HepG2 (cell line): ENCODE results near the gene B4GALT3. TPM values are rescaled to one million over a fixed set of nuclear protein-coding genes. Genes with fewer than 3 reads are reported as not detected.
A peak's percentile ranks its signal among the peaks of the same experiment; 100 is the strongest.

ENCODE experiments used
- DNMT1 ChIP-seq: sonication (generic); formaldehyde crosslinking; IDR thresholded peaks from 2 replicates; pipeline ENCODE4 v1.5.1; 2020; ENCODE audit warnings: mild to moderate bottlenecking, missing genetic modification reagents
- DPF2 ChIP-seq: sonication (generic); formaldehyde crosslinking; IDR thresholded peaks from 2 replicates; pipeline ENCODE4 v1.4.0; 2020; ENCODE audit warnings: mild to moderate bottlenecking, low read depth, missing genetic modification reagents, borderline replicate concordance
- GABPB1 ChIP-seq: IDR thresholded peaks from 2 replicates; pipeline ENCODE4 v1.6.1; 2016; ENCODE audit warnings: mild to moderate bottlenecking, missing genetic modification reagents, moderate library complexity, missing compliant biosample characterization
- GZF1 ChIP-seq: sonication (generic); formaldehyde crosslinking; IDR thresholded peaks from 2 replicates; pipeline ENCODE4 v1.5.1; 2020; ENCODE audit warnings: mild to moderate bottlenecking, missing genetic modification reagents
- HES4 ChIP-seq: sonication (generic); formaldehyde crosslinking; IDR thresholded peaks from 2 replicates; pipeline ENCODE4 v1.9.0; 2021; ENCODE audit warnings: mild to moderate bottlenecking, missing genetic modification reagents, borderline replicate concordance
- HMGA1 ChIP-seq: sonication (generic); formaldehyde crosslinking; conservative IDR thresholded peaks from 2 replicates; pipeline ENCODE4 v1.4.0; 2020; ENCODE audit warnings: missing genetic modification reagents
- MATR3 ChIP-seq: sonication (generic); formaldehyde crosslinking; IDR thresholded peaks from 2 replicates; pipeline ENCODE4 v1.4.0; 2020; ENCODE audit warnings: missing genetic modification reagents
- NFE2 ChIP-seq: sonication (generic); formaldehyde crosslinking; IDR thresholded peaks from 2 replicates; pipeline ENCODE4 v1.4.0; 2020; ENCODE audit warnings: missing genetic modification reagents
- ZFYVE20 ChIP-seq: sonication (generic); formaldehyde crosslinking; IDR thresholded peaks from 2 replicates; pipeline ENCODE4 v1.8.0; 2023; ENCODE audit warnings: low read depth, mild to moderate bottlenecking, moderate library complexity, missing genetic modification reagents, borderline replicate concordance
- ZNF10 ChIP-seq: sonication (generic); formaldehyde crosslinking; IDR thresholded peaks from 2 replicates; pipeline ENCODE4 v1.4.0; 2020; ENCODE audit warnings: mild to moderate bottlenecking, low read depth, missing genetic modification reagents, borderline replicate concordance
- ZNF256 ChIP-seq: sonication (generic); formaldehyde crosslinking; conservative IDR thresholded peaks from 2 replicates; pipeline ENCODE4 v1.4.0; 2020; ENCODE audit warnings: missing genetic modification reagents
- ZNF607 ChIP-seq: sonication (generic); formaldehyde crosslinking; IDR thresholded peaks from 2 replicates; pipeline ENCODE4 v1.5.1; 2020; ENCODE audit warnings: missing genetic modification reagents, mild to moderate bottlenecking, borderline replicate concordance
- ZNF703 ChIP-seq: sonication (generic); formaldehyde crosslinking; IDR thresholded peaks from 2 replicates; pipeline ENCODE4 v1.5.1; 2020; ENCODE audit warnings: missing genetic modification reagents, mild to moderate bottlenecking, moderate library complexity, borderline replicate concordance
- ZNF720 ChIP-seq: sonication (generic); formaldehyde crosslinking; IDR thresholded peaks from 2 replicates; pipeline ENCODE4 v1.4.0; 2020; ENCODE audit warnings: missing genetic modification reagents
- ZNF816 ChIP-seq: sonication (generic); formaldehyde crosslinking; IDR thresholded peaks from 2 replicates; pipeline ENCODE4 v1.8.0; 2022; ENCODE audit warnings: missing genetic modification reagents, mild to moderate bottlenecking, borderline replicate concordance
- ZNF850 ChIP-seq: sonication (generic); formaldehyde crosslinking; conservative IDR thresholded peaks from 2 replicates; pipeline ENCODE4 v1.9.0; 2021; ENCODE audit warnings: mild to moderate bottlenecking, missing genetic modification reagents
- polyA plus RNA-seq, 8 experiments: library from polyadenylated mRNA; depleted of rRNA in 3 of 8; stranded (reverse) in 7 of 8; unstranded in 1 of 8; fragments of >200 nt; fragmentation: Illumina TruSeq in 4 of 8; extraction: Trizol in 4 of 8; gene quantifications; 2 replicates each; pipeline versions ENCODE4 v1.2.1 to v1.2.3, GENCODE V29; 2011 to 2016; ENCODE audit warnings: low read depth in 4 of 8, missing spikeins in 1 of 8, mixed read lengths in 1 of 8; ENCODE audit not compliant: insufficient read depth in 1 of 8
- total RNA-seq, 5 experiments: library from RNA; depleted of rRNA; stranded (reverse); fragments of >200 nt; fragmentation: Illumina TruSeq; extraction: Trizol; gene quantifications; 2 replicates each; pipeline ENCODE4 v1.2.3, GENCODE V29; 2016; ENCODE audit warnings: low read depth in 1 of 5
- TF ChIP-seq, protein P1 (sequence below): sonication (generic); formaldehyde crosslinking; IDR thresholded peaks from 2 replicates; pipeline ENCODE4 v1.4.0; 2020; ENCODE audit warnings: mild to moderate bottlenecking, missing genetic modification reagents
- TF ChIP-seq, protein P2 (sequence below): sonication (generic); formaldehyde crosslinking; IDR thresholded peaks from 2 replicates; pipeline ENCODE4 v1.8.0; 2022; ENCODE audit warnings: mild to moderate bottlenecking, missing genetic modification reagents, moderate library complexity
- TF ChIP-seq, protein P3 (sequence below): sonication (generic); formaldehyde crosslinking; IDR thresholded peaks from 2 replicates; pipeline ENCODE4 v1.4.0; 2020; ENCODE audit warnings: missing genetic modification reagents, borderline replicate concordance
- TF ChIP-seq, protein P4 (sequence below): sonication (generic); formaldehyde crosslinking; IDR thresholded peaks from 2 replicates; pipeline ENCODE4 v1.8.1; 2023; ENCODE audit warnings: mild to moderate bottlenecking, missing genetic modification reagents
- TF ChIP-seq, protein P5 (sequence below): sonication (generic); formaldehyde crosslinking; IDR thresholded peaks from 2 replicates; pipeline ENCODE4 v1.4.0; 2020; ENCODE audit warnings: missing genetic modification reagents

The B4GALT3 gene
- total and polyA plus RNA-seq, 2 of the 13 experiments (the other 11 are each of a cell fraction or from before 2014, with no cell fraction given), result 35.6 to 40.4 TPM

DNA sequence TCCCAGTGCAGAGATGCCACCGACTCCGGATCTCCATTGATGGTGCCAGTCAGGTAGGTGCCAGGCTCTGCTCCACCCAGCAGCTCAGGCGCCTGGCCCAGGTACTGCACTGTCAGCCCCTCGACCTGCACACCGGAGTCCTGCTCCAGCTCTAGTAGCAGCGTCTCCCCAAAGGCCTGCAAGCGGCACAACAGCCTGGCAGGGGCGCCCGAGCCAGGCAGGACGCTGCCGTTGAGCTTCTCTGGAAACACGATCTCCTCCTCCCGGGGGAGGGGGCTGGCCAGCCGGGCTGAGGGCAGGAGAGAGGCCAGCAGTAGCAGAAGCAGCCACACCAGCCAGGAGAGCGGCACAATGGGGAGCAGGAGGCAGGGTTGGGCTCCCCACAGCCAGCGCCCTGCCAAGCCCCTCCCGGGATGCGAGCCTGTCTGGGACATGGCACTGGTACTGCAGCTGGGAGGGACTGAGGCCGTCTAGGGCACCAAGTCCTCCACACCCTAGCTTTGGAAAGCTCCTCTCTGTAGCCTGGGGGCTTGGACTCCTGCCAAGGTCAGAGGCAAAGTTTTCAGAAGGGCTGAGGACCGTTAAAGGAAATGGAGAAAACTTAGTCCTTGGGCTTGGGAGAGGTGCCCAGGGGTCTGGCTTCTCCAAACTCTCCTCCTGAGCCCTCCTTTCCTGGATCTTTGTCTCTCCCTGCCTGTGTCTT, 21.0 kb upstream of the B4GALT3 start (continued):
- TF ChIP-seq, protein P1, sequence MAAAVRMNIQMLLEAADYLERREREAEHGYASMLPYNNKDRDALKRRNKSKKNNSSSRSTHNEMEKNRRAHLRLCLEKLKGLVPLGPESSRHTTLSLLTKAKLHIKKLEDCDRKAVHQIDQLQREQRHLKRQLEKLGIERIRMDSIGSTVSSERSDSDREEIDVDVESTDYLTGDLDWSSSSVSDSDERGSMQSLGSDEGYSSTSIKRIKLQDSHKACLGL (CRISPR knock-in tag), result peak; percentile 62; the same call in 1 of the 2 replicates
- TF ChIP-seq MATR3 (CRISPR knock-in tag) (no peak), HMGA1 (CRISPR knock-in tag) (no peak), ZFYVE20 (CRISPR knock-in tag) (no peak), ZNF607 (CRISPR knock-in tag) (peak; percentile 50; the same call in 1 of the 2 replicates), GABPB1 (CRISPR knock-in tag) (peak; percentile 38; the same call in 1 of the 2 replicates), NFE2 (CRISPR knock-in tag) (no peak), DNMT1 (CRISPR knock-in tag) (no peak), DPF2 (no peak), ZNF850 (CRISPR knock-in tag) (no peak), HES4 (CRISPR knock-in tag) (no peak), ZNF10 (CRISPR knock-in tag) (no peak), GZF1 (CRISPR knock-in tag) (no peak), ZNF703 (CRISPR knock-in tag) (no peak), ZNF816 (no peak), ZNF720 (CRISPR knock-in tag) (no peak), ZNF256 (CRISPR knock-in tag) (no peak)
- TF ChIP-seq, protein P2, sequence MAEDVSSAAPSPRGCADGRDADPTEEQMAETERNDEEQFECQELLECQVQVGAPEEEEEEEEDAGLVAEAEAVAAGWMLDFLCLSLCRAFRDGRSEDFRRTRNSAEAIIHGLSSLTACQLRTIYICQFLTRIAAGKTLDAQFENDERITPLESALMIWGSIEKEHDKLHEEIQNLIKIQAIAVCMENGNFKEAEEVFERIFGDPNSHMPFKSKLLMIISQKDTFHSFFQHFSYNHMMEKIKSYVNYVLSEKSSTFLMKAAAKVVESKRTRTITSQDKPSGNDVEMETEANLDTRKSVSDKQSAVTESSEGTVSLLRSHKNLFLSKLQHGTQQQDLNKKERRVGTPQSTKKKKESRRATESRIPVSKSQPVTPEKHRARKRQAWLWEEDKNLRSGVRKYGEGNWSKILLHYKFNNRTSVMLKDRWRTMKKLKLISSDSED (CRISPR knock-in tag), result no peak
- TF ChIP-seq, protein P3, sequence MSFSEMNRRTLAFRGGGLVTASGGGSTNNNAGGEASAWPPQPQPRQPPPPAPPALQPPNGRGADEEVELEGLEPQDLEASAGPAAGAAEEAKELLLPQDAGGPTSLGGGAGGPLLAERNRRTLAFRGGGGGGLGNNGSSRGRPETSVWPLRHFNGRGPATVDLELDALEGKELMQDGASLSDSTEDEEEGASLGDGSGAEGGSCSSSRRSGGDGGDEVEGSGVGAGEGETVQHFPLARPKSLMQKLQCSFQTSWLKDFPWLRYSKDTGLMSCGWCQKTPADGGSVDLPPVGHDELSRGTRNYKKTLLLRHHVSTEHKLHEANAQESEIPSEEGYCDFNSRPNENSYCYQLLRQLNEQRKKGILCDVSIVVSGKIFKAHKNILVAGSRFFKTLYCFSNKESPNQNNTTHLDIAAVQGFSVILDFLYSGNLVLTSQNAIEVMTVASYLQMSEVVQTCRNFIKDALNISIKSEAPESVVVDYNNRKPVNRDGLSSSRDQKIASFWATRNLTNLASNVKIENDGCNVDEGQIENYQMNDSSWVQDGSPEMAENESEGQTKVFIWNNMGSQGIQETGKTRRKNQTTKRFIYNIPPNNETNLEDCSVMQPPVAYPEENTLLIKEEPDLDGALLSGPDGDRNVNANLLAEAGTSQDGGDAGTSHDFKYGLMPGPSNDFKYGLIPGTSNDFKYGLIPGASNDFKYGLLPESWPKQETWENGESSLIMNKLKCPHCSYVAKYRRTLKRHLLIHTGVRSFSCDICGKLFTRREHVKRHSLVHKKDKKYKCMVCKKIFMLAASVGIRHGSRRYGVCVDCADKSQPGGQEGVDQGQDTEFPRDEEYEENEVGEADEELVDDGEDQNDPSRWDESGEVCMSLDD (CRISPR knock-in tag), result no peak
- TF ChIP-seq, protein P4, sequence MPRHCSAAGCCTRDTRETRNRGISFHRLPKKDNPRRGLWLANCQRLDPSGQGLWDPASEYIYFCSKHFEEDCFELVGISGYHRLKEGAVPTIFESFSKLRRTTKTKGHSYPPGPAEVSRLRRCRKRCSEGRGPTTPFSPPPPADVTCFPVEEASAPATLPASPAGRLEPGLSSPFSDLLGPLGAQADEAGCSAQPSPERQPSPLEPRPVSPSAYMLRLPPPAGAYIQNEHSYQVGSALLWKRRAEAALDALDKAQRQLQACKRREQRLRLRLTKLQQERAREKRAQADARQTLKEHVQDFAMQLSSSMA (CRISPR knock-in tag), result peak; percentile 31; the same call in 1 of the 2 replicates
- TF ChIP-seq, protein P5, sequence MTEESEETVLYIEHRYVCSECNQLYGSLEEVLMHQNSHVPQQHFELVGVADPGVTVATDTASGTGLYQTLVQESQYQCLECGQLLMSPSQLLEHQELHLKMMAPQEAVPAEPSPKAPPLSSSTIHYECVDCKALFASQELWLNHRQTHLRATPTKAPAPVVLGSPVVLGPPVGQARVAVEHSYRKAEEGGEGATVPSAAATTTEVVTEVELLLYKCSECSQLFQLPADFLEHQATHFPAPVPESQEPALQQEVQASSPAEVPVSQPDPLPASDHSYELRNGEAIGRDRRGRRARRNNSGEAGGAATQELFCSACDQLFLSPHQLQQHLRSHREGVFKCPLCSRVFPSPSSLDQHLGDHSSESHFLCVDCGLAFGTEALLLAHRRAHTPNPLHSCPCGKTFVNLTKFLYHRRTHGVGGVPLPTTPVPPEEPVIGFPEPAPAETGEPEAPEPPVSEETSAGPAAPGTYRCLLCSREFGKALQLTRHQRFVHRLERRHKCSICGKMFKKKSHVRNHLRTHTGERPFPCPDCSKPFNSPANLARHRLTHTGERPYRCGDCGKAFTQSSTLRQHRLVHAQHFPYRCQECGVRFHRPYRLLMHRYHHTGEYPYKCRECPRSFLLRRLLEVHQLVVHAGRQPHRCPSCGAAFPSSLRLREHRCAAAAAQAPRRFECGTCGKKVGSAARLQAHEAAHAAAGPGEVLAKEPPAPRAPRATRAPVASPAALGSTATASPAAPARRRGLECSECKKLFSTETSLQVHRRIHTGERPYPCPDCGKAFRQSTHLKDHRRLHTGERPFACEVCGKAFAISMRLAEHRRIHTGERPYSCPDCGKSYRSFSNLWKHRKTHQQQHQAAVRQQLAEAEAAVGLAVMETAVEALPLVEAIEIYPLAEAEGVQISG (CRISPR knock-in tag), result peak; percentile 29; the same call in 1 of the 2 replicates
